CD14-positive monocyte (primary cell): Measurements from ENCODE around the gene SLC2A3. TPM values are rescaled to one million over a fixed set of nuclear protein-coding genes. Genes with fewer than 3 reads are reported as not detected.
"Not testable (repeated sequence)": the region's sequence is repeated elsewhere in the genome, so short reads cannot be mapped to it uniquely, and the experiment has no call there.

ENCODE experiments used
- DNase-seq, 3 donors: peaks; one replicate each; pipeline ENCODE4 v3.0.0-alpha.2; 2011 to 2022
- H2AFZ ChIP-seq: 2 replicates; pipeline ENCODE4 v1.6.0; 2012; ENCODE audit warnings: mild to moderate bottlenecking, low read depth, low read length, inconsistent platforms; ENCODE audit not compliant: insufficient read depth, poor library complexity, severe bottlenecking
- H3K27ac ChIP-seq, 2 donors: 1 replicate in 1 of 2; 2 replicates in 1 of 2; pipeline ENCODE4 v1.5.1; 2012 to 2013; ENCODE audit warnings: low read length in 2 of 2, control low read depth in 1 of 2, inconsistent platforms in 1 of 2, low read depth in 1 of 2, mild to moderate bottlenecking in 1 of 2
- H3K27me3 ChIP-seq, 2 donors: one replicate each; pipeline versions ENCODE4 v1.6.0 to v1.6.1; 2011 to 2013; ENCODE audit warnings: low read length in 2 of 2; ENCODE audit not compliant: control insufficient read depth in 2 of 2, insufficient read depth in 2 of 2
- H3K36me3 ChIP-seq, 2 donors: replicated peaks in 1 of 2; 1 replicate in 1 of 2; 2 replicates in 1 of 2; pipeline versions ENCODE4 v1.5.1 to v1.6.1; 2012 to 2013; ENCODE audit warnings: low read length in 2 of 2, control low read depth in 1 of 2, inconsistent platforms in 1 of 2, mild to moderate bottlenecking in 1 of 2; ENCODE audit not compliant: insufficient read depth in 2 of 2, control insufficient read depth in 1 of 2
- H3K4me1 ChIP-seq, 2 donors: 1 replicate in 1 of 2; 2 replicates in 1 of 2; pipeline versions ENCODE4 v1.5.1 to v1.6.1; 2012 to 2013; ENCODE audit warnings: low read length in 2 of 2, control low read depth in 1 of 2, inconsistent platforms in 1 of 2, mild to moderate bottlenecking in 1 of 2, moderate library complexity in 1 of 2; ENCODE audit not compliant: insufficient read depth in 2 of 2, control insufficient read depth in 1 of 2
- H3K4me2 ChIP-seq: replicated peaks from 2 replicates; pipeline ENCODE3; 2012; ENCODE audit warnings: low read length, moderate library complexity, mild to moderate bottlenecking; ENCODE audit not compliant: poor library complexity, severe bottlenecking; ENCODE audit errors: extremely low read depth
- H3K4me3 ChIP-seq, 3 experiments: fragments of 200-600 bp in 1 of 3; sonication (generic) in 1 of 3; replicated peaks in 1 of 3; 1 replicate in 2 of 3; 2 replicates in 1 of 3; pipeline ENCODE4 v1.5.1; 2011 to 2013; ENCODE audit warnings: low read length in 3 of 3, mild to moderate bottlenecking in 3 of 3, control low read depth in 2 of 3, low read depth in 2 of 3, inconsistent platforms in 1 of 3, moderate library complexity in 1 of 3
- H3K79me2 ChIP-seq: 2 replicates; pipeline ENCODE4 v1.6.0; 2012; ENCODE audit warnings: mild to moderate bottlenecking, control low read depth, inconsistent platforms, low read length, moderate library complexity; ENCODE audit not compliant: insufficient read depth
- H3K9ac ChIP-seq: 2 replicates; pipeline ENCODE4 v1.6.0; 2017; ENCODE audit warnings: low read length, mild to moderate bottlenecking; ENCODE audit not compliant: insufficient read depth, poor library complexity, severe bottlenecking
- H3K9me3 ChIP-seq, 2 donors: replicated peaks in 1 of 2; 1 replicate in 1 of 2; 2 replicates in 1 of 2; pipeline versions ENCODE4 v1.5.1 to v1.6.1; 2012 to 2013; ENCODE audit warnings: low read length in 2 of 2, control low read depth in 1 of 2; ENCODE audit not compliant: control insufficient read depth in 1 of 2, insufficient read depth in 1 of 2
- H4K20me1 ChIP-seq: 2 replicates; pipeline ENCODE4 v1.6.0; 2012; ENCODE audit warnings: mild to moderate bottlenecking, low read length, control low read depth, moderate library complexity; ENCODE audit not compliant: insufficient read depth
- H3K27ac Mint-ChIP-seq, 7 donors: one replicate each; pipeline ENCODE4 v1.8.0; 2020; ENCODE audit warnings: mild to moderate bottlenecking in 7 of 7, mixed read lengths in 7 of 7, moderate library complexity in 6 of 7, inconsistent platforms in 2 of 7
- H3K27me3 Mint-ChIP-seq, 3 donors: one replicate each; pipeline ENCODE4 v1.8.0; 2021 to 2022; ENCODE audit warnings: low read depth in 3 of 3, mild to moderate bottlenecking in 3 of 3, mixed read lengths in 3 of 3, moderate library complexity in 3 of 3, inconsistent platforms in 1 of 3
- H3K36me3 Mint-ChIP-seq, 2 donors: one replicate each; pipeline ENCODE4 v1.8.0; 2020; ENCODE audit warnings: mixed read lengths in 2 of 2, inconsistent platforms in 1 of 2, mild to moderate bottlenecking in 1 of 2
- H3K4me1 Mint-ChIP-seq: one replicate; pipeline ENCODE4 v1.8.0; 2020; ENCODE audit warnings: mild to moderate bottlenecking, mixed read lengths
- H3K4me3 Mint-ChIP-seq, 2 donors: one replicate each; pipeline ENCODE4 v1.8.0; 2020; ENCODE audit warnings: mild to moderate bottlenecking in 2 of 2, mixed read lengths in 2 of 2, moderate library complexity in 1 of 2
- H3K9me3 Mint-ChIP-seq, 7 donors: one replicate each; pipeline ENCODE4 v1.8.0; 2020 to 2022; ENCODE audit warnings: mixed read lengths in 7 of 7, mild to moderate bottlenecking in 6 of 7, moderate library complexity in 6 of 7, inconsistent platforms in 2 of 7
- CTCF ChIP-seq: fragments of 200-600 bp; IDR thresholded peaks from one replicate; pipeline ENCODE4 v1.8.0; 2022; ENCODE audit warnings: antibody characterized with exemption, mild to moderate bottlenecking
- WGBS: methylation state at CpG from one replicate; pipeline ENCODE4 v1.1.5; 2013; ENCODE audit warnings: missing lambda C conversion rate; ENCODE audit not compliant: insufficient coverage; 5-methylcytosine and 5-hydroxymethylcytosine counted together
- intact Hi-C, 2 donors: fragments of 100-400 bp; cut with micrococcal nuclease; formaldehyde crosslinking; loops; one replicate each; pipeline versions ENCODE4 v1.15.0 to v1.15.1; 2023
- polyA plus RNA-seq, 3 donors: library from polyadenylated mRNA; depleted of rRNA in 1 of 3; unstranded in 2 of 3; stranded (reverse) in 1 of 3; fragments of 300-500 nt in 2 of 3; fragments of >200 nt in 1 of 3; fragmentation: Illumina TruSeq in 2 of 3; gene quantifications; 1 replicate in 2 of 3; 2 replicates in 1 of 3; pipeline ENCODE4 v1.2.3, GENCODE V29; 2012 to 2021

Gene SLC2A3
- polyA plus RNA-seq, 3 donors, result 128 to 1,210 (median 179) TPM

GRCh38 chr12:7981446-7981845 lies 45.5 kb upstream of the SLC2A3 start:
- H3K36me3 ChIP-seq, result no peaks in the 10 kb centered on the region
- DNase-seq, result no peak
- no CpG with 5 or more reads among the region's 4 CpGs for WGBS
- H3K27ac Mint-ChIP-seq, result no peak overlapping the region
- H3K4me3 ChIP-seq, result no peak overlapping the region
- H4K20me1 ChIP-seq, result no peaks in the 10 kb centered on the region
- H3K36me3 Mint-ChIP-seq, result no peaks in the 10 kb centered on the region
- H2AFZ ChIP-seq, result no peak overlapping the region
- no peaks in the 10 kb centered on the region for H3K79me2 ChIP-seq
- no peaks in the 10 kb centered on the region for H3K9me3 Mint-ChIP-seq
- no peaks in the 10 kb centered on the region for H3K27me3 ChIP-seq
- H3K4me1 Mint-ChIP-seq, result peaks cover 27% of the 10 kb centered on the region
- H3K4me2 ChIP-seq, result no peak overlapping the region
- H3K9me3 ChIP-seq, result no peaks in the 10 kb centered on the region
- H3K27ac ChIP-seq, result no peak overlapping the region
- H3K4me1 ChIP-seq, result peaks cover 22 to 26% of the 10 kb centered on the region in 2 donors
- no peak overlapping the region for H3K9ac ChIP-seq
- TF ChIP-seq CTCF, result no peak
- H3K4me3 Mint-ChIP-seq, result no peak overlapping the region
- intact Hi-C loops, result no loop called here
- peaks cover 0 to 3% (median under 1%) of the 10 kb centered on the region in 3 donors for H3K27me3 Mint-ChIP-seq

GRCh38 chr12:7977351-7978124 lies 41.6 kb upstream of the SLC2A3 start:
- peak in 1 of 3 donors; percentile 45 for DNase-seq
- peaks cover 29% of the 10 kb centered on the region for H3K4me1 Mint-ChIP-seq
- H3K27me3 ChIP-seq, H3K9ac ChIP-seq, H3K36me3 Mint-ChIP-seq, H3K4me3 ChIP-seq, H3K4me2 ChIP-seq, H3K79me2 ChIP-seq, H3K27me3 Mint-ChIP-seq, H4K20me1 ChIP-seq, H3K36me3 ChIP-seq, H2AFZ ChIP-seq, H3K9me3 Mint-ChIP-seq, intact Hi-C loops, H3K9me3 ChIP-seq: not testable (repeated sequence)
- 67% methylated on average over 3 of the region's 13 CpGs for WGBS
- H3K4me3 Mint-ChIP-seq, result peak overlapping the region in 1 of 2 donors; percentile 3
- Histone ChIP-seq H3K27ac (peak overlapping the region in 1 of 2 donors; percentile 67), H3K4me1 (peaks cover 22 to 29% of the 10 kb centered on the region in 2 donors)
- H3K27ac Mint-ChIP-seq, result peak overlapping the region; percentile 65 to 94 (median 87)
